BJ (cell line): ENCODE data around the gene MYOM3. TPM values are rescaled to one million over a fixed set of nuclear protein-coding genes. Genes with fewer than 3 reads are reported as not detected.
"Not testable (repeated sequence)": the region's sequence is repeated elsewhere in the genome, so short reads cannot be mapped to it uniquely, and the experiment has no call there.

Source experiments
- CTCF ChIA-PET: fragments of 350-600 bp; formaldehyde crosslinking; extraction: SDS; loops from one replicate; lab custom pipeline; 2021; ENCODE audit warnings: antibody characterized with exemption, inconsistent platforms; lab: Yijun Ruan, JAX
- POLR2A ChIA-PET: fragments of 300-600 bp; sonication (Branson Sonifier 250); formaldehyde crosslinking; extraction: SDS; loops from one replicate; lab custom pipeline; 2021; ENCODE audit warnings: antibody characterized with exemption; lab: Charles Lee
- DNase-seq: peaks from one replicate; pipeline ENCODE4 v3.0.0-alpha.2; 2011; ENCODE audit warnings: low read depth
- H3K27me3 ChIP-seq: 2 replicates; pipeline ENCODE4 v1.6.0; 2011; ENCODE audit warnings: low read length; ENCODE audit not compliant: control insufficient read depth, insufficient read depth
- H3K36me3 ChIP-seq: 2 replicates; pipeline ENCODE4 v1.5.1; 2011; ENCODE audit warnings: low read length; ENCODE audit not compliant: control insufficient read depth, insufficient read depth
- H3K4me3 ChIP-seq: 2 replicates; pipeline ENCODE4 v1.5.1; 2011; ENCODE audit warnings: low read depth, mild to moderate bottlenecking, control low read depth, low read length
- CTCF ChIP-seq: IDR thresholded peaks from 2 replicates; pipeline ENCODE4 v1.5.1; 2011; ENCODE audit warnings: low read depth, mild to moderate bottlenecking, control low read depth, inconsistent platforms, low read length, moderate library complexity; ENCODE audit not compliant: insufficient read depth
- polyA plus RNA-seq: library from polyadenylated mRNA; depleted of rRNA; stranded (reverse); fragments of >200 nt; gene quantifications from 2 replicates; pipeline ENCODE4 v1.2.3, GENCODE V29; 2011

The MYOM3 gene
- polyA plus RNA-seq, 1 experiment: not detected

- H3K36me3 ChIP-seq: no peaks in the 10 kb centered on the region
- no peak for TF ChIP-seq CTCF
- no peak for DNase-seq
- ChIA-PET POLR2A (no interaction called here), CTCF (interaction anchor here (0.6 kb wide), 1 partner anchor 585 kb away, joined by 3 read pairs; no protein-coding TSS in a partner anchor)
- no peak overlapping the region for H3K4me3 ChIP-seq
- no peaks in the 10 kb centered on the region for H3K27me3 ChIP-seq
These were observed 60.6 kb downstream of the MYOM3 start for GRCh38 chr1:24051206-24051945.

GRCh38 chr1:24049733-24050132 lies 62.2 kb downstream of the MYOM3 start:
- Histone ChIP-seq H3K4me3 (no peak overlapping the region), H3K27me3 (no peaks in the 10 kb centered on the region), H3K36me3 (no peaks in the 10 kb centered on the region)
- CTCF ChIA-PET: no interaction called here
- TF ChIP-seq CTCF: no peak
- POLR2A ChIA-PET: no interaction called here
- no peak for DNase-seq

GRCh38 chr1:24048894-24049293 lies 63.0 kb downstream of the MYOM3 start:
- CTCF ChIA-PET, H3K36me3 ChIP-seq, H3K4me3 ChIP-seq, H3K27me3 ChIP-seq, POLR2A ChIA-PET, DNase-seq: not testable (repeated sequence)

GRCh38 chr1:24048205-24048869 lies 63.6 kb downstream of the MYOM3 start:
- TF ChIP-seq CTCF: no peak
- POLR2A ChIA-PET: no interaction called here
- DNase-seq: no peak
- Histone ChIP-seq H3K27me3 (no peaks in the 10 kb centered on the region), H3K36me3 (no peaks in the 10 kb centered on the region), H3K4me3 (no peak overlapping the region)
- CTCF ChIA-PET: no interaction called here

GRCh38 chr1:24047110-24047477 lies 64.8 kb downstream of the MYOM3 start:
- no peak overlapping the region for H3K4me3 ChIP-seq
- no peaks in the 10 kb centered on the region for H3K36me3 ChIP-seq
- H3K27me3 ChIP-seq: no peaks in the 10 kb centered on the region
- no peak for TF ChIP-seq CTCF
- ChIA-PET POLR2A (no interaction called here), CTCF (interaction anchor here (1.3 to 1.6 kb wide), 3 partner anchors 10 to 24 kb away, joined by 3 to 5 read pairs (median 4); no protein-coding TSS in a partner anchor)
- peak; percentile 19 for DNase-seq
